ENCODE data around the gene PLEKHO1.
"Not testable (repeated sequence)": the region's sequence is repeated elsewhere in the genome, so short reads cannot be mapped to it uniquely, and the experiment has no call there.

The PLEKHO1 gene

GRCh38 chr1:150138044-150138443 lies 11.7 kb upstream of the PLEKHO1 start:
- DNase-seq (ENCODE audit: low spot score), result no peak
- TF ChIP-seq CTCF (IDR thresholded peaks at IDR 0.05), result no peak
- peak overlapping the region; percentile 19 to 73 for H3K27ac ChIP-seq
- H3K4me3 ChIP-seq, result no peak overlapping the region

GRCh38 chr1:150141452-150141851 lies 8.3 kb upstream of the PLEKHO1 start:
- H3K27ac ChIP-seq, result no peak overlapping the region
- DNase-seq (ENCODE audit: low spot score), result no peak
- H3K4me3 ChIP-seq, result no peak overlapping the region
- no peak for TF ChIP-seq CTCF (IDR thresholded peaks at IDR 0.05)

GRCh38 chr1:150142083-150142482 lies 7.6 kb upstream of the PLEKHO1 start:
- TF ChIP-seq CTCF (IDR thresholded peaks at IDR 0.05), result no peak

GRCh38 chr1:150144606-150145005 lies 5.1 kb upstream of the PLEKHO1 start:
- DNase-seq (ENCODE audit: low spot score), result no peak
- H3K27ac ChIP-seq, result no peak overlapping the region
- no peak for TF ChIP-seq CTCF (IDR thresholded peaks at IDR 0.05)
- no peak overlapping the region for H3K4me3 ChIP-seq

More at GRCh38 chr1:150142083-150142482, 7.6 kb upstream of the PLEKHO1 start:
- H3K4me3 ChIP-seq, result no peak overlapping the region
- H3K27ac ChIP-seq, result no peak overlapping the region
- no peak for DNase-seq (ENCODE audit: low spot score)

GRCh38 chr1:150146016-150146415 lies 3.7 kb upstream of the PLEKHO1 start:
- not testable (repeated sequence) for H3K27ac ChIP-seq; H3K4me3 ChIP-seq; DNase-seq (ENCODE audit: low spot score)

GRCh38 chr1:150146849-150147542 lies 2.7 kb upstream of the PLEKHO1 start:
- Histone ChIP-seq H3K27ac (no peak overlapping the region), H3K4me3 (no peak overlapping the region)
- no peak for TF ChIP-seq CTCF (IDR thresholded peaks at IDR 0.05)
- DNase-seq (ENCODE audit: low spot score), result no peak

GRCh38 chr1:150148837-150149270 lies 862 bp upstream of the PLEKHO1 start:
- Histone ChIP-seq H3K4me3 (peak overlapping the region; percentile 86), H3K27ac (peak overlapping the region; percentile 96 to 98)
- TF ChIP-seq CTCF (IDR thresholded peaks at IDR 0.05), result no peak
- no peak for DNase-seq (ENCODE audit: low spot score)
